Testis (tissue), 2 donors: ENCODE data around the gene ATG9B.

Experiments used
- CTCF ChIP-seq, 3 experiments: fragments of 450-650 bp in 2 of 3; fragments of 200-600 bp in 1 of 3; sonication (generic) in 1 of 3; IDR thresholded peaks; one replicate each; pipeline ENCODE4 v1.5.1; 2016 to 2019; ENCODE audit warnings: antibody characterized with exemption in 3 of 3, mild to moderate bottlenecking in 2 of 3, moderate library complexity in 1 of 3
- POLR2A ChIP-seq: fragments of 450-650 bp; IDR thresholded peaks from one replicate; pipeline ENCODE4 v1.6.1; 2017; ENCODE audit warnings: antibody characterized with exemption, mild to moderate bottlenecking, moderate library complexity

- TF ChIP-seq CTCF (IDR thresholded peaks at IDR 0.05): peak; percentile 80 to 91 (median 81)
- no peak for TF ChIP-seq POLR2A
Measured at GRCh38 chr7:150988230-150989226, 35.8 kb downstream of the ATG9B start.
